ENCODE measurements around the gene REX1BD. TPM values are rescaled to one million over a fixed set of nuclear protein-coding genes. Genes with fewer than 3 reads are reported as not detected.
A peak's percentile ranks its signal among the peaks of the same experiment; 100 is the strongest.
"Not testable (repeated sequence)": the region's sequence is repeated elsewhere in the genome, so short reads cannot be mapped to it uniquely, and the experiment has no call there.

REX1BD gene
- total RNA-seq, 4 donors from 2014 or later, result 29.7 to 295 (median 74.2) TPM

- Histone ChIP-seq H3K27ac (no peak overlapping the region), H3K4me3 (no peak overlapping the region), H3K36me3 (no peaks in the 10 kb centered on the region), H3K27me3 (peaks cover 2 to 9% of the 10 kb centered on the region in 2 donors), H3K9me3 (no peaks in the 10 kb centered on the region), H3K4me1 (peaks cover 4 to 12% of the 10 kb centered on the region in 2 donors)
- no peak for TF ChIP-seq POLR2A (IDR thresholded peaks at IDR 0.05)
- TF ChIP-seq CTCF (IDR thresholded peaks at IDR 0.05), result no peak
- intact Hi-C loops (cut with DNase I; ENCODE audit: low total_unique reads), result no loop called here
- peak; percentile 41 to 43 for DNase-seq
These were observed 8.2 kb downstream of the REX1BD start for GRCh38 chr19:18596752-18597157.

GRCh38 chr19:18597809-18598660, 9.4 kb downstream of the REX1BD start:
- Histone ChIP-seq H3K27ac (no peak overlapping the region), H3K9me3 (no peaks in the 10 kb centered on the region), H3K27me3 (peaks cover 2 to 9% of the 10 kb centered on the region in 2 donors), H3K4me1 (peaks cover 4 to 12% of the 10 kb centered on the region in 2 donors), H3K36me3 (no peaks in the 10 kb centered on the region), H3K4me3 (no peak overlapping the region)
- intact Hi-C loops (cut with DNase I; ENCODE audit: low total_unique reads), result no loop called here
- TF ChIP-seq POLR2A (IDR thresholded peaks at IDR 0.05) (no peak), CTCF (IDR thresholded peaks at IDR 0.05) (no peak)
- no peak for DNase-seq

GRCh38 chr19:18599485-18599884, 10.9 kb downstream of the REX1BD start:
- no peak for TF ChIP-seq POLR2A (IDR thresholded peaks at IDR 0.05)
- Histone ChIP-seq H3K27me3 (peaks cover 9% of the 10 kb centered on the region in 2 donors), H3K27ac (no peak overlapping the region), H3K36me3 (no peaks in the 10 kb centered on the region), H3K9me3 (no peaks in the 10 kb centered on the region), H3K4me3 (no peak overlapping the region), H3K4me1 (peaks cover 4 to 17% of the 10 kb centered on the region in 2 donors)
- intact Hi-C loops (cut with DNase I; ENCODE audit: low total_unique reads), result no loop called here
- DNase-seq, result no peak

GRCh38 chr19:18600692-18601397, 12.2 kb downstream of the REX1BD start:
- intact Hi-C loops (cut with DNase I; ENCODE audit: low total_unique reads); H3K4me1 ChIP-seq; H3K4me3 ChIP-seq; DNase-seq; H3K27ac ChIP-seq; H3K36me3 ChIP-seq; H3K9me3 ChIP-seq: not testable (repeated sequence)
- H3K27me3 ChIP-seq, result peaks cover 9 to 21% of the 10 kb centered on the region in 2 donors

GRCh38 chr19:18601875-18602274, 13.3 kb downstream of the REX1BD start:
- intact Hi-C loops (cut with DNase I; ENCODE audit: low total_unique reads), result no loop called here
- no peak for TF ChIP-seq CTCF (IDR thresholded peaks at IDR 0.05)
- TF ChIP-seq POLR2A (IDR thresholded peaks at IDR 0.05), result no peak
- Histone ChIP-seq H3K9me3 (no peaks in the 10 kb centered on the region), H3K36me3 (no peaks in the 10 kb centered on the region), H3K27me3 (peaks cover 9 to 26% of the 10 kb centered on the region in 2 donors), H3K27ac (no peak overlapping the region), H3K4me1 (peaks cover 0 to 8% of the 10 kb centered on the region in 2 donors), H3K4me3 (no peak overlapping the region)
- no peak for DNase-seq

Measured in uterus (tissue), 4 donors.